WTC11 (cell line): ENCODE data around the gene ADGRA1. TPM values are rescaled to one million over a fixed set of nuclear protein-coding genes. Genes with fewer than 3 reads are reported as not detected.

Experiments
- ATAC-seq: fragments of 200-7000 bp; cut with Tn5 transposase; 2 replicates; pipeline ENCODE4 v1.10.0; 2021; ENCODE audit warnings: mild to moderate bottlenecking, moderate library complexity
- CTCF ChIA-PET: fragments of 300-600 bp; sonication (Branson Sonifier 250); formaldehyde crosslinking; loops from one replicate; lab custom pipeline; 2021; ENCODE audit warnings: antibody characterized with exemption; lab: Charles Lee
- POLR2A ChIA-PET: fragments of 350-600 bp; sonication (Branson Sonifier 250); formaldehyde crosslinking; loops from one replicate; lab custom pipeline; 2021; ENCODE audit warnings: antibody characterized with exemption; lab: Charles Lee
- DNase-seq: peaks from one replicate; pipeline ENCODE4 v3.0.0; 2021; ENCODE audit warnings: low spot score
- H3K27ac Mint-ChIP-seq: 2 replicates; pipeline ENCODE4 v1.8.0; 2021; ENCODE audit warnings: mixed read lengths
- H3K27me3 Mint-ChIP-seq: 2 replicates; pipeline ENCODE4 v1.8.0; 2021; ENCODE audit warnings: low read depth, mild to moderate bottlenecking, moderate library complexity, mixed read lengths
- H3K36me3 Mint-ChIP-seq: 2 replicates; pipeline ENCODE4 v1.8.0; 2021; ENCODE audit warnings: mixed read lengths
- H3K4me1 Mint-ChIP-seq: 2 replicates; pipeline ENCODE4 v1.8.0; 2022; ENCODE audit warnings: mixed read lengths
- H3K4me3 Mint-ChIP-seq: 2 replicates; pipeline ENCODE4 v1.8.0; 2021; ENCODE audit warnings: mild to moderate bottlenecking, moderate library complexity, mixed read lengths
- H3K9me3 Mint-ChIP-seq: 2 replicates; pipeline ENCODE4 v1.8.0; 2021; ENCODE audit warnings: mixed read lengths
- FOXK1 ChIP-seq: sonication (generic); formaldehyde crosslinking; IDR thresholded peaks from 2 replicates; pipeline ENCODE4 v1.8.0; 2022; ENCODE audit warnings: mild to moderate bottlenecking, moderate library complexity, missing genetic modification reagents
- FOXP1 ChIP-seq: sonication (generic); formaldehyde crosslinking; IDR thresholded peaks from 2 replicates; pipeline ENCODE4 v1.8.0; 2022; ENCODE audit warnings: missing genetic modification reagents, mild to moderate bottlenecking, moderate library complexity, borderline replicate concordance
- GTF2I ChIP-seq: fragments of 250-450 bp; sonication (Bioruptor Pico); conservative IDR thresholded peaks from 2 replicates; pipeline ENCODE4 v1.4.0; 2021; ENCODE audit warnings: mild to moderate bottlenecking
- IRF2 ChIP-seq: sonication (generic); formaldehyde crosslinking; IDR thresholded peaks from 2 replicates; pipeline ENCODE4 v1.8.0; 2022; ENCODE audit warnings: low read depth, missing genetic modification reagents, borderline replicate concordance
- NR3C1 ChIP-seq: sonication (generic); formaldehyde crosslinking; conservative IDR thresholded peaks from 2 replicates; pipeline ENCODE4 v1.8.1; 2023; ENCODE audit warnings: low read depth, mild to moderate bottlenecking, missing genetic modification reagents
- RORB ChIP-seq: fragments of 250-450 bp; sonication (Bioruptor Pico); IDR thresholded peaks from 2 replicates; pipeline ENCODE4 v1.9.0; 2021; ENCODE audit warnings: mild to moderate bottlenecking
- ZNF232 ChIP-seq: sonication (generic); formaldehyde crosslinking; IDR thresholded peaks from 2 replicates; pipeline ENCODE4 v1.8.0; 2022; ENCODE audit warnings: mild to moderate bottlenecking, missing genetic modification reagents
- ZNF671 ChIP-seq: fragments of 250-450 bp; sonication (Bioruptor Pico); IDR thresholded peaks from 2 replicates; pipeline ENCODE4 v1.8.0; 2021; ENCODE audit warnings: mild to moderate bottlenecking
- total RNA-seq: library from RNA; stranded (reverse); gene quantifications from 3 replicates; pipeline ENCODE4 v1.2.3, GENCODE V29; 2021
- TF ChIP-seq, protein P1 (sequence below): sonication (generic); formaldehyde crosslinking; conservative IDR thresholded peaks from 2 replicates; pipeline ENCODE4 v1.8.1; 2023; ENCODE audit warnings: mild to moderate bottlenecking, low read depth, missing genetic modification reagents, moderate library complexity
- TF ChIP-seq, protein P2 (sequence below): fragments of 250-450 bp; sonication (Bioruptor Pico); IDR thresholded peaks from 2 replicates; pipeline ENCODE4 v1.8.0; 2021; ENCODE audit warnings: mild to moderate bottlenecking
- TF ChIP-seq, protein P3 (sequence below): sonication (generic); formaldehyde crosslinking; IDR thresholded peaks from 2 replicates; pipeline ENCODE4 v1.8.0; 2022; ENCODE audit warnings: mild to moderate bottlenecking, missing genetic modification reagents
- TF ChIP-seq, protein P4 (sequence below): sonication (generic); formaldehyde crosslinking; IDR thresholded peaks from 2 replicates; pipeline ENCODE4 v1.8.1; 2023; ENCODE audit warnings: mild to moderate bottlenecking, missing genetic modification reagents, moderate library complexity
- TF ChIP-seq, protein P5 (sequence below): fragments of 250-450 bp; sonication (Bioruptor Pico); conservative IDR thresholded peaks from 2 replicates; pipeline ENCODE4 v1.9.0; 2021; ENCODE audit warnings: mild to moderate bottlenecking
- TF ChIP-seq, protein P6 (sequence below): sonication (generic); formaldehyde crosslinking; IDR thresholded peaks from 2 replicates; pipeline ENCODE4 v1.8.1; 2022; ENCODE audit warnings: low read depth, mild to moderate bottlenecking, moderate library complexity, missing genetic modification reagents, borderline replicate concordance
- TF ChIP-seq, protein P7 (sequence below): fragments of 250-450 bp; sonication (Bioruptor Pico); IDR thresholded peaks from 2 replicates; pipeline ENCODE4 v1.9.0; 2021; ENCODE audit warnings: moderate library complexity, mild to moderate bottlenecking, inconsistent platforms, borderline replicate concordance
- TF ChIP-seq, protein P8 (sequence below): sonication (generic); formaldehyde crosslinking; IDR thresholded peaks from 2 replicates; pipeline ENCODE4 v1.8.0; 2023; ENCODE audit warnings: mild to moderate bottlenecking, missing genetic modification reagents
- TF ChIP-seq, protein P9 (sequence below): sonication (generic); formaldehyde crosslinking; IDR thresholded peaks from 2 replicates; pipeline ENCODE4 v1.8.0; 2023; ENCODE audit warnings: missing genetic modification reagents
- TF ChIP-seq, protein P10 (sequence below): sonication (generic); formaldehyde crosslinking; IDR thresholded peaks from 2 replicates; pipeline ENCODE4 v1.8.1; 2023; ENCODE audit warnings: mild to moderate bottlenecking, missing genetic modification reagents

ADGRA1 gene
- total RNA-seq, 1 experiment from 2014 or later = 0.20 TPM

DNA sequence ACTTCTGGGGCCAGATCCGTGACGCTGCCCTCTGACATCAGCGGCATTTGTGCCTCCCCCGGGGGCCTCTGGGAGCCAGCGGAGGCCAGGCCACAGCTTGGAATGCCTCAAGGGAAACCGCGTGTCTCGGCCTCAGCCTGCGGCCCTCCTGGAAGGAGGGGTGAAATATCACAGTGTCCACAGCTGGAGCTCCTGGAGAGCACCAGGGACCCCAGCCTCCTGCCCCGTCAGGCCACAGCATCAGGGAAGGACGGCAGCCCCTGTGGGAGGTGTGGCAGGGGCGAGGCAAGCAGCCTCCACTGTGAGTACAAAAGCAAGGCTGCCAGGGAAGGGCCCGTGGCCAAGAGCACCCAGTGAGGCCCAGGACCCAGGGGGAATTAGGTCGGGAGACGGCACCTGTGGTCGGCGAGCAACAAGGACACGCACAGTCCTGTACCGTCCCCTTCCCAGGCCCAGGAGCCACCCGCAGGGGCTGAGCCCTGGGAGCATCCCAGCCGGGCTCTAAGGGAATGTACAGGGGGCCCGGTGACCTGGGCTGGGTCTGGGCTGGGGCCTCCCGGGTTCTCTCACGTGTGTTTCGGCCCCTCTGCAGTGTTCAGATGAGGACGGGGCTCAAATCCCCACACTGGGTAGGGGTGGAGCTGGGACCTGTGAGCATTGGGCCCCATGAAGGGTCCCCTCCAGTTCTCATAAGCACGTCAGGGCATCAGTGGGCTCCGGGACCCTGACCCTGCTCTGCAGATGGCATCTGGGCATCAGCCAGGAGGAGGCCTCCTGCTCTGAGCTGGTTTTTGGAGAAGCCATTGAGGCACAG is 53.6 kb downstream of the ADGRA1 start (continued):
- TF ChIP-seq, protein P1, sequence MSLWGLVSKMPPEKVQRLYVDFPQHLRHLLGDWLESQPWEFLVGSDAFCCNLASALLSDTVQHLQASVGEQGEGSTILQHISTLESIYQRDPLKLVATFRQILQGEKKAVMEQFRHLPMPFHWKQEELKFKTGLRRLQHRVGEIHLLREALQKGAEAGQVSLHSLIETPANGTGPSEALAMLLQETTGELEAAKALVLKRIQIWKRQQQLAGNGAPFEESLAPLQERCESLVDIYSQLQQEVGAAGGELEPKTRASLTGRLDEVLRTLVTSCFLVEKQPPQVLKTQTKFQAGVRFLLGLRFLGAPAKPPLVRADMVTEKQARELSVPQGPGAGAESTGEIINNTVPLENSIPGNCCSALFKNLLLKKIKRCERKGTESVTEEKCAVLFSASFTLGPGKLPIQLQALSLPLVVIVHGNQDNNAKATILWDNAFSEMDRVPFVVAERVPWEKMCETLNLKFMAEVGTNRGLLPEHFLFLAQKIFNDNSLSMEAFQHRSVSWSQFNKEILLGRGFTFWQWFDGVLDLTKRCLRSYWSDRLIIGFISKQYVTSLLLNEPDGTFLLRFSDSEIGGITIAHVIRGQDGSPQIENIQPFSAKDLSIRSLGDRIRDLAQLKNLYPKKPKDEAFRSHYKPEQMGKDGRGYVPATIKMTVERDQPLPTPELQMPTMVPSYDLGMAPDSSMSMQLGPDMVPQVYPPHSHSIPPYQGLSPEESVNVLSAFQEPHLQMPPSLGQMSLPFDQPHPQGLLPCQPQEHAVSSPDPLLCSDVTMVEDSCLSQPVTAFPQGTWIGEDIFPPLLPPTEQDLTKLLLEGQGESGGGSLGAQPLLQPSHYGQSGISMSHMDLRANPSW (CRISPR knock-in tag) = no peak
- TF ChIP-seq ZNF232 (CRISPR knock-in tag) (no peak), RORB (CRISPR knock-in tag) (no peak), ZNF671 (CRISPR knock-in tag) (no peak), FOXP1 (CRISPR knock-in tag) (no peak), FOXK1 (CRISPR knock-in tag) (no peak)
- TF ChIP-seq, protein P2, sequence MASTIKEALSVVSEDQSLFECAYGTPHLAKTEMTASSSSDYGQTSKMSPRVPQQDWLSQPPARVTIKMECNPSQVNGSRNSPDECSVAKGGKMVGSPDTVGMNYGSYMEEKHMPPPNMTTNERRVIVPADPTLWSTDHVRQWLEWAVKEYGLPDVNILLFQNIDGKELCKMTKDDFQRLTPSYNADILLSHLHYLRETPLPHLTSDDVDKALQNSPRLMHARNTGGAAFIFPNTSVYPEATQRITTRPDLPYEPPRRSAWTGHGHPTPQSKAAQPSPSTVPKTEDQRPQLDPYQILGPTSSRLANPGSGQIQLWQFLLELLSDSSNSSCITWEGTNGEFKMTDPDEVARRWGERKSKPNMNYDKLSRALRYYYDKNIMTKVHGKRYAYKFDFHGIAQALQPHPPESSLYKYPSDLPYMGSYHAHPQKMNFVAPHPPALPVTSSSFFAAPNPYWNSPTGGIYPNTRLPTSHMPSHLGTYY (CRISPR knock-in tag) = no peak
- TF ChIP-seq, protein P3, sequence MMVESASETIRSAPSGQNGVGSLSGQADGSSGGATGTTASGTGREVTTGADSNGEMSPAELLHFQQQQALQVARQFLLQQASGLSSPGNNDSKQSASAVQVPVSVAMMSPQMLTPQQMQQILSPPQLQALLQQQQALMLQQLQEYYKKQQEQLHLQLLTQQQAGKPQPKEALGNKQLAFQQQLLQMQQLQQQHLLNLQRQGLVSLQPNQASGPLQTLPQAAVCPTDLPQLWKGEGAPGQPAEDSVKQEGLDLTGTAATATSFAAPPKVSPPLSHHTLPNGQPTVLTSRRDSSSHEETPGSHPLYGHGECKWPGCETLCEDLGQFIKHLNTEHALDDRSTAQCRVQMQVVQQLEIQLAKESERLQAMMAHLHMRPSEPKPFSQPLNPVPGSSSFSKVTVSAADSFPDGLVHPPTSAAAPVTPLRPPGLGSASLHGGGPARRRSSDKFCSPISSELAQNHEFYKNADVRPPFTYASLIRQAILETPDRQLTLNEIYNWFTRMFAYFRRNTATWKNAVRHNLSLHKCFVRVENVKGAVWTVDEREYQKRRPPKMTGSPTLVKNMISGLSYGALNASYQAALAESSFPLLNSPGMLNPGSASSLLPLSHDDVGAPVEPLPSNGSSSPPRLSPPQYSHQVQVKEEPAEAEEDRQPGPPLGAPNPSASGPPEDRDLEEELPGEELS (CRISPR knock-in tag) = no peak
- TF ChIP-seq, all 79 proteins: peak for 0

DNA sequence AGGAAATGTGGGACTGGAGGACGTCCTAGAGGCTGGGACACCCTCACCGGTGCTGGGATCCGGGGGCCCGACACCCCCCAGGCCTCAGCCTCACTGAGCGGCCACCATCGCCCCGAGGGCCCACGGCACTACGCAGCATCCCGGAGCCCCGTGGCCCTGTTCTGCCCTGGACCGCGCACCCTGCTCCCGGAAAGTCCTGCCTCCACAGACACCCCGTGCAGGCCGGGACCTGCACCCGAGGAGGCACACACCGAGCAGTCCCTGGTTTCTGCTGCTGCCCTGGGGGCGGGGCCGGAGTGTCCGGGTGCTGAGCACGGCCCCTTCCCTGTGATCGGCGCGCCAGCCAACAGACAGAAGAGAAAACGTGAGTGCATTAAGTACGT is 54.2 kb downstream of the ADGRA1 start:
- H3K9me3 Mint-ChIP-seq = peaks cover 3% of the 10 kb centered on the region
- H3K4me3 Mint-ChIP-seq = no peak overlapping the region
- H3K36me3 Mint-ChIP-seq = peaks cover 4% of the 10 kb centered on the region
- peaks cover 31% of the 10 kb centered on the region for H3K4me1 Mint-ChIP-seq
- POLR2A ChIA-PET = no interaction called here
- no peaks in the 10 kb centered on the region for H3K27me3 Mint-ChIP-seq
- no peak for ATAC-seq
- no peak for DNase-seq
- CTCF ChIA-PET = interaction anchor here (2.2 kb wide), 1 partner anchor 73 kb away, joined by 8 read pairs; no protein-coding TSS in a partner anchor
- no peak overlapping the region for H3K27ac Mint-ChIP-seq
- TF ChIP-seq GTF2I = no peak
- TF ChIP-seq NR3C1 (CRISPR knock-in tag) = no peak
- TF ChIP-seq, protein P4, sequence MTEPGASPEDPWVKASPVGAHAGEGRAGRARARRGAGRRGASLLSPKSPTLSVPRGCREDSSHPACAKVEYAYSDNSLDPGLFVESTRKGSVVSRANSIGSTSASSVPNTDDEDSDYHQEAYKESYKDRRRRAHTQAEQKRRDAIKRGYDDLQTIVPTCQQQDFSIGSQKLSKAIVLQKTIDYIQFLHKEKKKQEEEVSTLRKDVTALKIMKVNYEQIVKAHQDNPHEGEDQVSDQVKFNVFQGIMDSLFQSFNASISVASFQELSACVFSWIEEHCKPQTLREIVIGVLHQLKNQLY (CRISPR knock-in tag) = no peak
- TF ChIP-seq, protein P5, sequence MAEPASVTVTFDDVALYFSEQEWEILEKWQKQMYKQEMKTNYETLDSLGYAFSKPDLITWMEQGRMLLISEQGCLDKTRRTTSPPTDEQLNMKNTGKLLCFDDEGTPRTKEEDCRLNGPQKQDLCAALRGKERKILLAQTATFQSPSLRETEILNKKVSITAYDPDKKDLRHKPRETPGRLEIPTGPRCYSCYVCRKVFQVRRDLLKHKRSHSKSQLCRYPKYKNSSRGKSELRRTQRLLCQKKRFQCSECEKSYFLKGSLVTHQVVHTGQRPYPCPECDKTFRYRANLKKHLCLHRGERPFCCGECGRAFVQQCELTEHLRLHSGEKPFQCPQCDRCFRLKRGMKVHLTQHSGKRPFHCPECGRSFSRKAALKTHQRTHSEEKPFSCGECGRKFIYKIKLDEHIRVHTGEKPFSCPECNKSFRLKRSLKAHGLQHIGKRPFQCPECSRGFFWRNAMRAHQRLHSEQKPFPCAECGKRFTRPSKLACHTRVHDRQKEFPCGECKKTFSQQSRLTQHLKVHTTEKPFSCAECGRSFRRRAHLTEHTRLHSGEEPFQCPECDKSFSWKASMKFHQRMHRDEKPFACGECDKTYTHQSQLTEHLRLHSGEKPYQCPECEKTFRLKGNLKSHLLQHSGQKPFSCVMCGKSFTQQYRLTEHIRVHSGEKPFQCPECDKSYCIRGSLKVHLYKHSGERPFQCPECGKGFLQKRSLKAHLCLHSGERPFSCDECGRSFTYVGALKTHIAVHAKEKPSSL (CRISPR knock-in tag) = no peak
- TF ChIP-seq, protein P6, sequence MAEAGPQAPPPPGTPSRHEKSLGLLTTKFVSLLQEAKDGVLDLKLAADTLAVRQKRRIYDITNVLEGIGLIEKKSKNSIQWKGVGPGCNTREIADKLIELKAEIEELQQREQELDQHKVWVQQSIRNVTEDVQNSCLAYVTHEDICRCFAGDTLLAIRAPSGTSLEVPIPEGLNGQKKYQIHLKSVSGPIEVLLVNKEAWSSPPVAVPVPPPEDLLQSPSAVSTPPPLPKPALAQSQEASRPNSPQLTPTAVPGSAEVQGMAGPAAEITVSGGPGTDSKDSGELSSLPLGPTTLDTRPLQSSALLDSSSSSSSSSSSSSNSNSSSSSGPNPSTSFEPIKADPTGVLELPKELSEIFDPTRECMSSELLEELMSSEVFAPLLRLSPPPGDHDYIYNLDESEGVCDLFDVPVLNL (CRISPR knock-in tag) = no peak
- TF ChIP-seq, protein P7, sequence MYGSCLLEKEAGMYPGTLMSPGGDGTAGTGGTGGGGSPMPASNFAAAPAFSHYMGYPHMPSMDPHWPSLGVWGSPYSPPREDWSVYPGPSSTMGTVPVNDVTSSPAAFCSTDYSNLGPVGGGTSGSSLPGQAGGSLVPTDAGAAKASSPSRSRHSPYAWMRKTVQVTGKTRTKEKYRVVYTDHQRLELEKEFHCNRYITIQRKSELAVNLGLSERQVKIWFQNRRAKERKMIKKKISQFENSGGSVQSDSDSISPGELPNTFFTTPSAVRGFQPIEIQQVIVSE (CRISPR knock-in tag) = no peak
- TF ChIP-seq, protein P8, sequence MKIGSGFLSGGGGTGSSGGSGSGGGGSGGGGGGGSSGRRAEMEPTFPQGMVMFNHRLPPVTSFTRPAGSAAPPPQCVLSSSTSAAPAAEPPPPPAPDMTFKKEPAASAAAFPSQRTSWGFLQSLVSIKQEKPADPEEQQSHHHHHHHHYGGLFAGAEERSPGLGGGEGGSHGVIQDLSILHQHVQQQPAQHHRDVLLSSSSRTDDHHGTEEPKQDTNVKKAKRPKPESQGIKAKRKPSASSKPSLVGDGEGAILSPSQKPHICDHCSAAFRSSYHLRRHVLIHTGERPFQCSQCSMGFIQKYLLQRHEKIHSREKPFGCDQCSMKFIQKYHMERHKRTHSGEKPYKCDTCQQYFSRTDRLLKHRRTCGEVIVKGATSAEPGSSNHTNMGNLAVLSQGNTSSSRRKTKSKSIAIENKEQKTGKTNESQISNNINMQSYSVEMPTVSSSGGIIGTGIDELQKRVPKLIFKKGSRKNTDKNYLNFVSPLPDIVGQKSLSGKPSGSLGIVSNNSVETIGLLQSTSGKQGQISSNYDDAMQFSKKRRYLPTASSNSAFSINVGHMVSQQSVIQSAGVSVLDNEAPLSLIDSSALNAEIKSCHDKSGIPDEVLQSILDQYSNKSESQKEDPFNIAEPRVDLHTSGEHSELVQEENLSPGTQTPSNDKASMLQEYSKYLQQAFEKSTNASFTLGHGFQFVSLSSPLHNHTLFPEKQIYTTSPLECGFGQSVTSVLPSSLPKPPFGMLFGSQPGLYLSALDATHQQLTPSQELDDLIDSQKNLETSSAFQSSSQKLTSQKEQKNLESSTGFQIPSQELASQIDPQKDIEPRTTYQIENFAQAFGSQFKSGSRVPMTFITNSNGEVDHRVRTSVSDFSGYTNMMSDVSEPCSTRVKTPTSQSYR = no peak
- no peak for TF ChIP-seq FOXK1 (CRISPR knock-in tag)
- TF ChIP-seq, protein P9, sequence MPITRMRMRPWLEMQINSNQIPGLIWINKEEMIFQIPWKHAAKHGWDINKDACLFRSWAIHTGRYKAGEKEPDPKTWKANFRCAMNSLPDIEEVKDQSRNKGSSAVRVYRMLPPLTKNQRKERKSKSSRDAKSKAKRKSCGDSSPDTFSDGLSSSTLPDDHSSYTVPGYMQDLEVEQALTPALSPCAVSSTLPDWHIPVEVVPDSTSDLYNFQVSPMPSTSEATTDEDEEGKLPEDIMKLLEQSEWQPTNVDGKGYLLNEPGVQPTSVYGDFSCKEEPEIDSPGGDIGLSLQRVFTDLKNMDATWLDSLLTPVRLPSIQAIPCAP (CRISPR knock-in tag) = no peak
- TF ChIP-seq, protein P10, sequence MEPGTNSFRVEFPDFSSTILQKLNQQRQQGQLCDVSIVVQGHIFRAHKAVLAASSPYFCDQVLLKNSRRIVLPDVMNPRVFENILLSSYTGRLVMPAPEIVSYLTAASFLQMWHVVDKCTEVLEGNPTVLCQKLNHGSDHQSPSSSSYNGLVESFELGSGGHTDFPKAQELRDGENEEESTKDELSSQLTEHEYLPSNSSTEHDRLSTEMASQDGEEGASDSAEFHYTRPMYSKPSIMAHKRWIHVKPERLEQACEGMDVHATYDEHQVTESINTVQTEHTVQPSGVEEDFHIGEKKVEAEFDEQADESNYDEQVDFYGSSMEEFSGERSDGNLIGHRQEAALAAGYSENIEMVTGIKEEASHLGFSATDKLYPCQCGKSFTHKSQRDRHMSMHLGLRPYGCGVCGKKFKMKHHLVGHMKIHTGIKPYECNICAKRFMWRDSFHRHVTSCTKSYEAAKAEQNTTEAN = no peak
- no peak for TF ChIP-seq IRF2 (CRISPR knock-in tag)
